Ovary (tissue), 3 donors: ENCODE results near the gene TULP4.

Source experiments
- CTCF ChIP-seq, 3 donors: fragments of 450-650 bp in 2 of 3; fragments of 200-600 bp in 1 of 3; IDR thresholded peaks; one replicate each; pipeline versions ENCODE4 v1.5.1 to v1.8.0; 2016 to 2022; ENCODE audit warnings: antibody characterized with exemption in 3 of 3, mild to moderate bottlenecking in 1 of 3
- EP300 ChIP-seq: sonication (generic); formaldehyde crosslinking; IDR thresholded peaks from one replicate; pipeline ENCODE4 v1.6.1; 2017; ENCODE audit warnings: antibody characterized with exemption
- POLR2A ChIP-seq: fragments of 450-650 bp; IDR thresholded peaks from one replicate; pipeline ENCODE4 v1.6.1; 2017; ENCODE audit warnings: antibody characterized with exemption, mild to moderate bottlenecking, moderate library complexity
- donor health status: DM: no; HTN: no; CAD: no.

GRCh38 chr6:158459726-158460125 lies 147.5 kb downstream of the TULP4 start:
- TF ChIP-seq POLR2A (no peak), CTCF (IDR thresholded peaks at IDR 0.05) (no peak), EP300 (no peak)
